HG02973 (cell line): ENCODE results near the gene SLC22A15.
"Not testable (repeated sequence)": the region's sequence is repeated elsewhere in the genome, so short reads cannot be mapped to it uniquely, and the experiment has no call there.

Experiments used
- ATAC-seq: cut with Tn5 transposase; IDR thresholded peaks from one replicate; pipeline ENCODE4 v1.9.1; 2021; ENCODE audit warnings: moderate library complexity; ENCODE audit not compliant: unreplicated experiment

The SLC22A15 gene

DNA sequence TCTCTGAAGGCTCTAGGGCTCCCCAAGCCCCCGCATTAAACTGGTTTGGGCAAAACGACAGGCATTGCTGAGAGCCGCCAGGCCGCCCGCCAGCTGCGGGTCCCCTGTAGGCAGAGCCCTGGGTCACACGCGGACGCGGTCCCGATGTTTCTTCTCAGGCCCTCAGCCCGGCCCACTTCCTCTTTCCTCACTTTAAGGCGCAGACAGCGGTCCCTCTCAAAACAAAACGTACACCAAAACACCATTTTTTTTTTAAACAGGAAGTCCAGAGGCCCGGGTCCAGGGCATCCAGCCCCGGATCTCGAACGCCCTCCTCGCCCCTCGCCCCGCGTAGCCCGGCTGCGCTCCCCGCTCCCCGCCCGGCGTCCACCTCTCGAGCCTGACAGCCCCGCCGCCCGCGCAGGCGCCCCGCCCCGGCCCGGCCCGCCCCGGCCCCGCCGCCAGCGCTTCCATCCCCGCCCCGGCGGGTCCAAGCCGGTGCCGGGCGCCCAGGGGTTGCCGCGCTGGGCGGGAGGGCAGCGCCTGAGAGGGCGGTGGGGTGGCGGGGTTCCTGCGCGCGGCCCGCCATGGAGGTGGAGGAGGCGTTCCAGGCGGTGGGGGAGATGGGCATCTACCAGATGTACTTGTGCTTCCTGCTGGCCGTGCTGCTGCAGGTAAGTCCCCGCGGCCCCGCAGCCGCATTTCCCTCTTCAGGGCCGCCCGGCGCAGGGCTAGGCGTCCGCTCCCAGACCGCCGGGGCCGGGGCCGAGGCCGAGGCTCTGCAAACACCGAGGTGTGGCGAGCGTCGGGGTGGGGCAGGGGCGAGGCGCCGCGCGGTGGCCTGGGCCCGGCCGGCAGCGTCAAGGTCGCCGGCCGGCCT lies at the start of gene SLC22A15:
Gene SLC22A15 (plus strand): TSS at position 452 of the 859 bp plus-strand sequence. CDS start 115 bp downstream, at position 567.
- peak; percentile 83 for ATAC-seq

DNA sequence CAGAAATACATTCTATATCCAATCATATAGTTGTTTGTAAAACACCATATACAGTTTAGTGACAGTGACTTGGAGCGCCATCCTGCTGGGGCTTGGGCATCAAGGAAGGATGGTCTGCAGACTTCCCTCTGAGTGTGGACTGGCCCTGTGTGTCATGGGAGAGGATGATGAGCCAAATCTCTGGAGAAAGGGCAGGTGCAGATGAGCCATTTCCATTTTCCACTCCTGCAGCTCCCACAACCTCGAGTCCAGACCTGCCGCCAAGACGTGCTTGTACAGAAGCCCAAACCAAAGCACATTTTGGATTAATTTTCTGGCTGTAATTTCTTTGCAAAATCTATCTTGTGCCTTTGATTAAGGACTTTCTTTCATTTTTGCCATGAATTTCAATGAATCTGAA lies 48.3 kb upstream of the SLC22A15 start:
- ATAC-seq, result no peak

DNA sequence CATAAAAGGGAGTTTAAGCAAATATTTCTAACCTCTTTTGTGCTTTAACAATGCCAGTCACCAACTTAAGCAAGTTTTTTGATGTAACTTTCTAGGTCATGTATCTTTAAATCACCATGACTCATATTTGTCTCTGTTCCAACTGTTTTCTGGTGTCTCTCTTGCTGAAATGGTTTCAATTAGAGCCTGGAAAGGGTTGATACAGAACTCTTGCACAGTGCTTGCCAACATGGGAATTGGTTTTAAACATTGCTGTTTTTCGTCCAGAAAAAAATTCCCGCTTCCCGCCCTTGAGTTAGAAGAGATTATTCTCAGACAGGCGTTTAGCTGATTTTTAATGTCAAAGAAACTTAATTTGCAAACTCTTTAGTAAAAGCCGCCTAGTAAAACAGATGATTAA lies 46.4 kb upstream of the SLC22A15 start:
- no peak for ATAC-seq

DNA sequence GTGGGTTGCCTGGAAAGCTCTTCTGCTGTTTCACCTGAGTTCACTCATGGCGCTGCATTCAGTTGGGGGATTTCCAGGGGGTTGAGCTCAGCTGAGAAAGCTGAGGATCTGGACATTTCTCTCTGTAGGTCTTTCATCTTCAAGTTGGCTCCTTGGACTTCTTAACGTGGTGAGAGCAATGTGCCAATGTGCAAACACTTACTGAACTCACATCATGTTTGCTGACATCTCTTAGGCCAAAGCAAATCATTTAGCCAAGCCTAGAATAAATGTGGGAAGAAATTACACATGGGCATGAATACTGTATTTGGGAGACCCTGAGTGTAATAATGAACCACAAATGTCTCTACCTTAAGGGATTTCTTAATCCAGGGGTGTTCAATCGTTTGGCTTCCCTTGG lies 42.7 kb upstream of the SLC22A15 start:
- no peak for ATAC-seq

DNA sequence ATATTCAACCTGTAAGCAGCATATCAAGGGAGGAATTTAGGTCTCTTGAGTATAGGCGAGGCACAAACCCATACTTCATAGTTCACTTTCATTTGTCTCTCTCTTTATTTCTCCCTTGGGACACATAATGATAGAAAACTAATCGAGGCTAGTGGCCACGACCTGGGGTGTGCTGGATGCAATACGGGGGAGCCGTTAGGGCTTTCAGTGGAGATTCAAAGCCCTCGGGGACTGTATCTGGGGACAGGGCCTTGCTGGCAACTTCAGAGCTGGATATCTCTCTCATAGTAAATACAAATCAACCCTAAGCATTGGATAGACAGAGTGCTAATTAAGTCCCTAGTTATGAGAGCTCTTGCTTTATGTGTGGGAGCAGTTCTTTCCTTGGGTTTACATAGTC lies 36.9 kb upstream of the SLC22A15 start:
- no peak for ATAC-seq

DNA sequence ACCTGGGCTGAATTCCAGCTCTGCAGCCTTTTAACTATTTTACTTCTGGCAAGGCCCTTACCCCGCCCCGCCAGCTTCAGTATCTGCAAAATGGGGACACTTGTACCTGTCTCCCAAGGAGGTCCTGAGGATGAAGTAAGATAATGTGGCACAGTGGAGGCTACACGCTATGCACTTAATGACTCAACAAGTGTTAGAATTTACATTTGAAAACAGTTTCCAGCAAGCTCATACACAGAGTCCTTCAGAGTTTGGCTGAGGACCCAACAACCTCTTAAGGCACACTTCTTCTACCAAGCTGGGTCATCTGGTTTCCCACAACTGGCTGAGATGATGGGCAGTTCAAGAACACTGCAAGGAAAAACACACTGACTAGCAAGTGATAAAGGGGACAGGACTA lies 30.2 kb upstream of the SLC22A15 start:
- no peak for ATAC-seq

DNA sequence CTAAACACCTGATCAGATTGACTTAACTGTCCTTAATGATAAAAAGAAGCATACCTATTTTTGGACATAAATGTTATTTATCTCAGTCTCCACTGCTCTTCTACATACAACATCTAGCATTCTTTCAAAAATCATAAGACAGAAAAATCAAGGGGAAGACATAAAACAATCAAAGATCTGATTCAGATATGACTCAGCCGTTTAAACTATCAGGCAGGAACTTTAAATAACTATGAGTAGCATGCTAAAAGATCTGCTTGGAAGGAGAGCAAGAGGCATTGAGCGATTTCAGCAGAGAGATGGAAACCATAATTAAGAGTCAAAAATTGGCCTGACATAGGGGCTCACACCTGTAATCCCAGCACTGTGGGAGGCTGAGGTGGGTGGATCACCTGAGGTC lies 27.2 kb upstream of the SLC22A15 start:
- ATAC-seq, result no peak

DNA sequence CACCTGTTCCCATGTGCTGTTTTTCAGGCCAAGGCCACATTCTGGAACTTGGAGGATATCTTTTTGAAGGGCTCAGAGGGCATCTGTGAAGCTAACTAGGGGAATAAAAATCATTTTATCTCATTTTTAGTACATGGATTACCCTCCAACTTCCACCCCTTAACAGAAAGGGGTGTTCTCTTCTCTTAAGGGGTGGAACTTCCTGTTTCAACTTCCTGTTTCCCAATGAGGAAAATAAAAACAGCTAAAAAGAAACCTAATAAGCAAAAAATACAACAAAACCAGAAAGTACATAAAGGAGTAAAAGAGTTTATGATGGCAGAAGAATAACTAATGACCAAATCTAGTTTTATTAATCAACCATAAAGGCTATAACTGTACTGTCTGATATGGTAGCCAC lies 24.8 kb upstream of the SLC22A15 start:
- ATAC-seq, result no peak

DNA sequence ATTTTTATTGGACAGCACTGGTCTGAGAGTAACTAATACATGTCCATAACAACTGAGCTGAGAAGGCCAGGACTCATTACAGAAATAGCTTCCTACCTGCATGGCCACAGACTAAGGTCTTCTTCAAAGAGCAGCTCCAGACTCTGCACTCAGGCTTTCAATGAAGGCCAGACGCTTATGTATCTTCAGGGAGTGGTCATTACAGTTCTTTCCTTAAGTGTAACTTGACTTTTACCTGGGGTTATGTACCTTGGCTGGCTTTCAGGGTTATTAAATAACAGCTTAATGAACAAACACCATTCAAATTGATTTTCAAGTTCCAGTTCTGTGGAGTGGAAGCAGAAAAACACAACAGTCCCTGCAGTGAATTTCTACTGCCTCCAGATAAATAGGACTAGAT lies 23.8 kb upstream of the SLC22A15 start:
- no peak for ATAC-seq

DNA sequence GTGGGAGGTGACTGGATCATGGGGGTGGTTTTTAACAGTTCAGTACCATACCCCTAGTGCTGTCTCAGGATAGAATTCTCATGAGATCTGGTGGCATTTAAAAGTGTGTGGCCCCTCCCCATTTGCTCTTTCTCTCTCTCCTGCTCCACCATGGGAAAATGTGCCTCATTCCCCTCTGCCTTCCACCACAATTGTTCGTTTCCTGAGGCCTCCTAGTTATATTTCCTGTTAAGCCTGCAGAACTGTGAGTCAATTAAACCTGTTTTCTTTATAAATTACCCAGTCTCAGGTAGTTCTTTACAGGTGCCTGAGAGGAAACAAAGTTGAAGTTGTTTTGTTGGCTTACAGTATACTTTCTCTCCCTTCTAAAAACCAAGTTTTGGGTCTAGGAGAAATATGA lies 23.1 kb upstream of the SLC22A15 start:
- no peak for ATAC-seq

DNA sequence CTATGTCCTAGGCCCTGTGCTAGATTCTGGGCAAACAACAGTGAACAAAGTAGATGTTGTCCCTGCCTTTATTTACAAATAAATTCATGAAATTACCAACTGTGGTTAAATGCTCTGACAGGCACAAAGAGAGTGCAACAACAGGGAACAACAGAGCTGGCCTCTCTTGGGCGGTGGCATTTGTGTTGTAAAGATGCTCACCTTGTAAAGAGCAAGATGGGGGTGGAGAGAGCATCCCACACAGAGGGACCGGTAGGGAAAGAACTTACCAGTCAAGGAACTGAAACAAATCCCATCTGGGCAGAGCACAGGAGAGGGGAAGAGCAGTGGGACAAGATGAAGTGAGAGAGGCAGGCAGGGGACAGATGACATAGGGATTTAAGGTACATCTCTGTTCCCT lies 21.6 kb upstream of the SLC22A15 start:
- no peak for ATAC-seq

DNA sequence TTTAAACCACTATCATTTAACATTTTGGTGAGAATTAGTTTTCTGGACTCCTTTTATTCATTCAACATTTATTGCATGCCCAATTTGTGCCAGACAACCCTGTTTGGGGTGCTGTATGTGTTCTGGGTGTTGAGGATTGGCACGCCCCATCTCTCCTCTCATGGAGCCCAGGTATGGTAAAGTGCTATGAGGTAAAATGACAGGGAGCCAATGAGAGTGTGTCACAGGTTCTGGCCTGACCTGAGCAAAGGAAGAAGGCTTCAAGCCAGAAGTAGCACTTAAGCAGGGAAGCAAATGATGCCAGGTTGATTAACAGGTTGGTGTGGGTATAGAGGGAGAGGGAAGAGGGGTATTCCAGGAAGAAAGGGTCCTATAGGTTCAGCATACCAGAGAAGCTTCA lies 21.1 kb upstream of the SLC22A15 start:
- ATAC-seq, result no peak

DNA sequence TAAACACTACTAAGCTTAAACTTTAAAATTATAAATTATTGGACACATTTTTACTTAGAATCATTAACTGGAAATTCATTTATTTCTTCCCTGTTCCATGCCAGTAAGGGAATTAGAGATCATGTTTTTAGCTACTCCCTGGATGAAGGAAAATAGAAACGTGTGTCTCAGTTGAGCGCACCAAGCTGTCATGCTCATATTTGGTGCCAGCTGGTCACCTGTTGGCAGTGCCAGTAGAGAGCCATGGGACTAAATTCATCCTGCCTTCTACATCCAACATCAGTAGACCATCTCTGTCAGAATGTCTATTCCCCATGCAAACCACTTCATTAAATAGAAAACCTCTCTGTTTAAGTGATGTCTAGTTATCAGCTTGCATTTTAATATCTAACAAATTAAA lies 17.4 kb upstream of the SLC22A15 start:
- no peak for ATAC-seq

DNA sequence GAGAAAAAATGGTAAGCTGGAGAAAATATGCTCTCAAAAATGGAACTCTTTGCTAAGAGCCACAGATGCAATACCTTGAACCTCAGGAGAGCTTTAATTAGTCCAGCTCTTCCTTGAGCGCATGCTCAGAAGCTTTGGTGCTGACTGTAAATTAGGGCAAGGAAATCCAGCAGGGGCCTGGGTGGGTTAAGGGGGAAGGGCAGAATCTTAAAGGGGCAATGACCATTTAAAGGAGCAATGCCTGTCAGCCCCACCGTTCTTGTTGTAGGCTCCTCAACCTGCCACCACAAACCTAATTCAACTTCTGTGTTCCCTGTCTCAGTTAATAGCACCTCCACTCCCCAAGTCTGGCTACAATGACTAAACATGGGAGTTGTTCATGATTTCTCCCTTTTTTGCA lies 6.8 kb upstream of the SLC22A15 start:
- ATAC-seq, result no peak

DNA sequence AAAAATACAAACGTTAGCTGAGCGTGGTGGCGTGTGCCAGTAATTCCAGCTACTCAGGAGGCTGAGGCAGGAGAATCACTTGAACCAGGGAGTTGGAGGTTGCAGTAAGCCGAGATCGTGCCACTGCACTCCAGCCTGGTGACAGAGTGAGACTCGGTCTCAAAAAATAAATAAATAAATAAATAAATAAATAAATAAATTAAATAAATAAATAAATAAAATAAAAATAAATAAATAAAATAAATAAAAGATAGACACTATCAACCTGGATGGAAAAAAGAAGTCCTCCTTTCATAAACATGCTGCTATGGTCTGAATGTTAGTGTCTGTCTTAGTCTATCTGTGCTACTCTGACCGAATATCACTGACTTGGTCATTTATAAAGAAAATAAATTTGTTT lies 4.5 kb upstream of the SLC22A15 start:
- ATAC-seq, result not testable (repeated sequence)

DNA sequence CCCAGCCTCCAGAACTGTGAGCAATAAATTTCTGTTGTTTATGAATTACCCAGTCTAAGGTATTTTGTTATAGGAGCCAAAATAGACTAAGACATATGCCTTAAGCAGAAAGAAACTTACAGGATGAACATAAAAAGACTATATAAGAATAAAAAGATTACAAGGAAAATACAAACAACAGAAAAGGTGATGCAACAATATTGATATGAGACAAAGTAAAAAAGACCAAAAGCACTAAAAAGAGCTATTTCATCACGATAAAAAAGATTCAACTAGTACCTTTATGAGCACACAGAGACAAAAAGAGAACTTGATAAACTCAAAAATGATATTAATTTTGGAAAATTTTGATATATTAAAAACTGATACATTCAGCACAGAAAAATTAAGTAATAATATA lies 3.2 kb upstream of the SLC22A15 start:
- ATAC-seq, result no peak

DNA sequence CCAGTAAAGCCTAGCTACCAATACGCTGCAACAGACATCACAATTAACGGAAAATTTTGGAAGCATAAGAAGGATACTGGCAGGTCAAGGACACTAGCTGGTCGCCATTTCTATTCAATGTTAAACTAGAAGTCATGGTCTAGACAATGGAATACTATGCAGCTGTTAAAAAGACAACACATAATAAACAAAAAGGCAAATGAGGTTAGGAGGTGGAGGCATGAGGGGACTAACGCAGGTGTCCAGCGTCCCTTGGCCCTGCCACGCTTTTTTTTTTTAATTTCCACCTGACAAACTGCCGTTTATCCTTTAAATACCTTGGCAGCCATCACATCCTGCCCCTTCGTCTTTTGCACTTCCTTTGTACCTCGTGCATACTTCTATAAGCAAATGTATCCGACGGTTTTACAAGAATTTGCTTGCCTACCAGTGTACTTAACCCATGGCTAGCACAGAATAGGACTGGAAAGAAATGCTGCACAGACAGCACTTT lies 698 bp upstream of the SLC22A15 start:
- no peak for ATAC-seq

DNA sequence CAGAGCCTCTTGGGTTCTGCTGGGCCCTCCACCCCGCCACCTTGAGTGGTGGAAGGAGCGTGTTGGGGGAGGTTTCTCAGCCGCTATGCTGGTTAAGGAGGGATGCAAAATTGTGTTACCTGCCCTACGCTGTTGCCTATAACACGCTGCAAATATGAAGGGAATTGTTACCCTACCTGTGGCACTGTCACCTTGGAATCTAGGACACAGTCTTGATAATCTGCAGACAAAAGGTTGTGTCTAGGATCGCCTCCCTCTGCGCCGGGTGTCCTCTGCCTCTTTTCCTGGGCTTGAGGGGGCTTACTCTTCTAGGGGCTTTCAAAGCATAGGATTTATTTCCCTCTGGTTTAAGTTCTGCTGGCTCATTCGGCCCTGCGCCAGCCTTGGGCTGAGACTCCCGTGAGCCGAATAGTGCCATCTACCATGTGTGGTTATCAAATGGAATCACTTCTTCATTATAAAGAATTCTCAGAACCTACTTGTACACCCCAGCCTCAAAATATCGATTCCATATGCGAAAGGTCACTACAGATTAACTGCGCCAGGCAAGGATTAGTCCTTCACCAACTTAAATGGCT lies 697 bp downstream of the SLC22A15 start:
- ATAC-seq, result no peak

DNA sequence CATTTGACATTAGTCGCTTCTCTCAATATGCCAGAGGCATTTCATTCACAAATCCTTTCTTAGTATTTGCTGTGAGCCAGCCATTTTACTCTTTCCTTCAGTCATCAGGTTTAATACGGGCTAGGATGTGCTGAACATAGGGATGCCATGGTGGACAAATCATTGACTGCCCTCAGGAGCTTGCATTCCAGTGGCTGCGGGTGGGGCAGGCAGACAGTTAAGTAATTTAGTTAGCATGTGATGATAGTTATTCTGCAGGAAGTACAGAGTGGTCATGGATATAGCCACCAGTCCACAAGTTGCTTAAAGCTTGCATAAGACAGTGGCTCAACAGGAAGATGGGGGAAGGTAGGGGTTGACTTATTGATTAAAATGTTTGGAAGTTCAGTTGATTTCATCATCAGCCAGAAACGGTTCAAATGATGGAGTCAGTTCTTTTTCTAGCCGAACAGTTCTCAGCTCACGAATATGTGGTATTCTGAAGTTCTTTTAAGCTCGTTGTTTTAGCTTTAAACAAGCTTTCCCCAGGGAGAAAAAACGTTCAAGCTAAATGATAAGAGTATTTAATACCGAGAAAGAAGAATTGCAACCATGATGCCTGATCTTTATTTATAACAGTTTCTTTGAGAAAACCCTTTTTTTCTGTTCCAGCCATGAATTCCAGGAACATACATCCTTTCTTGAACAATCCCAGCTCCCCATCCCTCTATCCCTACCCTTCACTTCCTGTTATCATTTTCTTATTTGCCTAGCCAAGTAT lies 1.4 kb downstream of the SLC22A15 start:
- no peak for ATAC-seq

DNA sequence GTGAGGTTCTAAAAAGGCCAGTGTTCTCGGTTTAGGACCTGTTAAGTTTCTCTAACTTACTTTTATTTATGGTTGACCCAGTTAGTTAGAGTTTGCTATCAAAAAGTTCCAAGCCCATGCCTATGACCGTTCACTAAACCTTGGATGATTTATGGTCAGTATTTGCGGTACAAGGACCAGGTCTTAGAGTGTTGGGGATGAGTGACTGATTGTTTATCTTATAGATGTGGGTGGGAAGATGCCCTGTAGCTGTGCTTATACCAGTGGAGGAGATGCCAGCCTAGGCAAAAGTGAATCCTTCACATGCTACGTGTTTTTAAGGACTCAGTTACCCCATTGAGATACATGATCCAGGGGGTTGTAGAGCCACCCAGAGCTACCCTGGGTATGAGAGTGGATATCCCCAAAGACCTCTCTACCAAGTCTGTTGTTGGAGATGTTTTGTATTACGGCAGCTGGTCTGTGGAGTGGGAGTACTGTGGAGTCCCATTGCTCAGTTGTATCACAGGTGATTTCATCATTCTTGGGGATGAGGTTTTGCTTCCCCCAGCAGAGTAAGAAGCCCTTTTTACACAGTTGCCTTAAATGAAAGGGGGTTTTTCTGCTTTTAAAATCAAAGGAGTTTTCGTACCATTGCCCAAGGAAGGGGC lies 2.1 kb downstream of the SLC22A15 start:
- no peak for ATAC-seq

DNA sequence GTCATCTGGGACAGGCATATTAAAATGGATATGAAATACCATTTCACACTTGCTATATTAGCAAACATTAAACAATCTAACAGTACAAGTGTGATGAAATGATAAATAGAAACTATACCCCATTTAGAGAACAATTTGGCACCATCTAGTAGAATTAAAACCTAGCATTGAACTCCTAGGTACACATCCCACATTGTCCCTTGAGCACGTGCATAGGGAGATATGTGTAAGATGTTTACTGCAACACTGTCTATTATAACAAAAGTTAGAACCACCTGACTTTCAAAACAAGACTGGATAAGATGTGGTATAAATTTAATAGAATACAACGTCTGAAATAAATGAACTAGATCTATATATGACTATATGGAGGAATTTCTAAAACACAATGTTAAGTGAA lies 3.8 kb downstream of the SLC22A15 start:
- ATAC-seq, result no peak
